NB4 (cell line): ENCODE results near the gene PCDHGB2.
A peak's percentile ranks its signal among the peaks of the same experiment; 100 is the strongest.
"Not testable (repeated sequence)": the region's sequence is repeated elsewhere in the genome, so short reads cannot be mapped to it uniquely, and the experiment has no call there.

Source experiments
- DNase-seq: peaks from one replicate; pipeline ENCODE4 v3.0.0; 2010; ENCODE audit warnings: low read depth
- H3K4me3 ChIP-seq: one replicate; pipeline ENCODE4 v1.5.1; 2011; ENCODE audit warnings: mild to moderate bottlenecking, low read depth, low read length, moderate library complexity
- MYC ChIP-seq: IDR thresholded peaks from 2 replicates; pipeline ENCODE4 v1.6.1; 2011; ENCODE audit warnings: low read depth, low read length
- POLR2A ChIP-seq: IDR thresholded peaks from 2 replicates; pipeline ENCODE4 v1.6.1; 2011; ENCODE audit warnings: mild to moderate bottlenecking; ENCODE audit not compliant: insufficient read length; ENCODE audit errors: extremely low read depth
- TF ChIP-seq, protein P1 (sequence below): IDR thresholded peaks from 2 replicates; pipeline ENCODE4 v1.6.1; 2011; ENCODE audit warnings: low read depth, low read length
- TF ChIP-seq, protein P2 (sequence below): IDR thresholded peaks from one replicate; pipeline ENCODE4 v1.5.1; 2012; ENCODE audit warnings: low read depth, low read length

PCDHGB2 gene

DNA sequence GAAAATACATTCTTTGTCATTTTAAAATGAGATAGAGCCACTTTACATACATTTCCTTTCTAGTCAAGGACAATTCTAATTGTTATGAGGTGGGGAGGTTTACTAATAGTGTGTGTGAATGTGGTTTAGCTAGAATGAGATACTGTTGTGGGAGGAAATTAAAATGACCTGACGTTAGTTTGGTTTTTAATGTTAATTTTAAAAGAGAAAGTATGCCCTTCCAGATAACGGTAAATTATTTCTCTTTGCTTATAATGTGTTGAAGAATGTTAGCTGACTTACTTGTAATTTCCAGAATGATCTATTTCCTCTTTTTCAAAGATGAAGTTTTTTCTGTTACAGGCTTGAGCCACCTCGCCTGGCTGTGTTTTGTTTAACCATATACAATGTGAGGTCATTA is 37.5 kb upstream of the PCDHGB2 start:
- H3K4me3 ChIP-seq: no peak overlapping the region
- TF ChIP-seq MYC (no peak), POLR2A (no peak)
- TF ChIP-seq, protein P1, sequence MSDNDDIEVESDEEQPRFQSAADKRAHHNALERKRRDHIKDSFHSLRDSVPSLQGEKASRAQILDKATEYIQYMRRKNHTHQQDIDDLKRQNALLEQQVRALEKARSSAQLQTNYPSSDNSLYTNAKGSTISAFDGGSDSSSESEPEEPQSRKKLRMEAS: no peak
- TF ChIP-seq, protein P2, sequence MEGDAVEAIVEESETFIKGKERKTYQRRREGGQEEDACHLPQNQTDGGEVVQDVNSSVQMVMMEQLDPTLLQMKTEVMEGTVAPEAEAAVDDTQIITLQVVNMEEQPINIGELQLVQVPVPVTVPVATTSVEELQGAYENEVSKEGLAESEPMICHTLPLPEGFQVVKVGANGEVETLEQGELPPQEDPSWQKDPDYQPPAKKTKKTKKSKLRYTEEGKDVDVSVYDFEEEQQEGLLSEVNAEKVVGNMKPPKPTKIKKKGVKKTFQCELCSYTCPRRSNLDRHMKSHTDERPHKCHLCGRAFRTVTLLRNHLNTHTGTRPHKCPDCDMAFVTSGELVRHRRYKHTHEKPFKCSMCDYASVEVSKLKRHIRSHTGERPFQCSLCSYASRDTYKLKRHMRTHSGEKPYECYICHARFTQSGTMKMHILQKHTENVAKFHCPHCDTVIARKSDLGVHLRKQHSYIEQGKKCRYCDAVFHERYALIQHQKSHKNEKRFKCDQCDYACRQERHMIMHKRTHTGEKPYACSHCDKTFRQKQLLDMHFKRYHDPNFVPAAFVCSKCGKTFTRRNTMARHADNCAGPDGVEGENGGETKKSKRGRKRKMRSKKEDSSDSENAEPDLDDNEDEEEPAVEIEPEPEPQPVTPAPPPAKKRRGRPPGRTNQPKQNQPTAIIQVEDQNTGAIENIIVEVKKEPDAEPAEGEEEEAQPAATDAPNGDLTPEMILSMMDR: no peak
- DNase-seq: no peak

DNA sequence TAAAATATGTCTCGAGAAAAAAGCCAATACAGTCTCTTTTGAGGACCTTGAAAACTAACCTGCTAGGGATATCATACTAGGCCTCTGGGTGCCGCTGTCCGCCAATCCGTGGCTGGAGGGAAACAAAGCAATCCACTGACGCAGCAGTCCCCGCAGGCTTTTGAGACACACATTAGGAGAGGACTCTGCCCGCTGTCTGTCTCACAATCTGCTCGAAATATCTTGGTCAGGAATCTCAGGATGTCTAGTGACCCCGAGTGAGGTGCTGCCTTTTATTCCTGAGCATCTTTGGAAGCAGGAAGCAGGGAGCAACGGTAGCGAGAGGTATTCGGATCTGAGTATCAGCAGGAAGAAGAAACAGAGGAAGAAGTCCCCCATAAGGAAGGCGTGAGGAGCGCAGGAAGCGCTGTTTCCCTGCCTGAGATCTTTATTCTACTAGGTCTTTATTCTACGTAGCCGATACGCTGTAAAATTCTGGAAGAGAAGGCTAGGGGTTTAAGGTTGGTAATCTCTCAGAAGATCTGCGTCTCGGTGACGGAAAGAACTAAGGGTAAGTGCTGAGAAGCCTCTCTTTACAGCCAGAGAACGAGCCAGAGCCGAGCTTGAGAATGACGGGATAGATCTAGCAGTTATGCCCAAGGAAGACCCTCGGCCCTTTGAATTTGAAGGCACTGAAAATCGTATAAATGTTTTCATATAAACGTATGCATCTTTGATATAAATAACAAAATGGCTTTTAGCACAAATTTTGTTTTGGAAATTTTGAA is 33.5 kb upstream of the PCDHGB2 start:
- peak; percentile 85 for DNase-seq
- H3K4me3 ChIP-seq: peak overlapping the region; percentile 78
- TF ChIP-seq MYC: no peak
- TF ChIP-seq, protein P2: peak; percentile 68
- TF ChIP-seq, protein P1: no peak

DNA sequence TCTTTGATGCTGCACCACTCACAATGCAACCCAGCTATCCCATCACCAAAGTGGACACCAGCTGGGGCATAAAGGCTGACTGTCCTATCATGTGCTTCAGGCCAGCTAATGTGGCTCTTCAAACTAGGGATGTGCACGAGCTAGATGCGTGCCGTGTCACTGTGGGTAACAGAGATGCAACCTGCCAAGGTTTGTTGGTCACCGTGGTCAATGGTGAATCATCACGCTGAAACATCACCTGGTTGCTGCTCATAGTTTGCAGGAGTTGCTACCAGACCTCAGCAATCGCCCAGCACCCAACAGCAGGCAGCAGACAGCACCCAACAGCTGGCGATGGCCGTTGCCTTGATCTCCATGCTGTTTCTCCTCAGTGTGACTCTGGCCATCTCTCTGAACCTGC is 31.6 kb upstream of the PCDHGB2 start:
- H3K4me3 ChIP-seq: no peak overlapping the region
- TF ChIP-seq, protein P2: no peak
- TF ChIP-seq POLR2A (no peak), MYC (no peak)
- TF ChIP-seq, protein P1: no peak
- DNase-seq: no peak

DNA sequence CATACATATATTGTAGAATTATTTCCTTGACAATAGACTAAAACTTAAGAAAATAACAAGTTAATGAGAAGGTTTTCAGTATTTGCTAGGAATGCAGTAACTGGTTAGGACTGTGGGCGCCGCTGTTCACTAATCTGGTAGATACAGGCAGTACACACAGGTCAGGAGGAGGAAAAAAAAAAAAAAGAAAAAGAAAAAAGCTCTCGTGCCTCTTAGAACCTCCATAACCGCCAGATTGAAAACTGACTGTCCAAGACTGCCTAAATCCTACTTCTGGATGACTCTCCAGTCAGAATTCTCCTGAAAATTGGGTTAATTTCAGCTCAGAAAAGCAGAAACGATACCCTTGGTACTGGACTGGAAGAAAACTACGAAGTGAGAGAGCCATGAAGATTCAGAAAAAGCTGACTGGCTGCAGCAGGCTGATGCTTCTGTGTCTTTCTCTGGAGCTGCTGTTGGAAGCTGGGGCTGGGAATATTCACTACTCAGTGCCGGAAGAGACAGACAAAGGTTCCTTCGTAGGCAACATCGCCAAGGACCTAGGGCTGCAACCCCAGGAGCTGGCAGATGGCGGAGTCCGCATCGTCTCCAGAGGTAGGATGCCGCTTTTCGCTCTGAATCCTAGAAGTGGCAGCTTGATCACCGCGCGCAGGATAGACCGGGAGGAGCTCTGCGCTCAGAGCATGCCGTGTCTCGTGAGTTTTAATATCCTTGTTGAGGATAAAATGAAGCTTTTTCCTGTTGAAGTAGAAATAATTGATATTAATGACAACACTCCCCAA is 29.3 kb upstream of the PCDHGB2 start, which contains the start of gene PCDHGA1:
PCDHGA1 (plus strand) TSS at position 216 of the 782 bp plus-strand sequence.
- H3K4me3 ChIP-seq: no peak within 1 kb of the TSS
- peak; percentile 34 for DNase-seq
- TF ChIP-seq, protein P2: peak; percentile 23
- TF ChIP-seq MYC (no peak), POLR2A (no peak)

DNA sequence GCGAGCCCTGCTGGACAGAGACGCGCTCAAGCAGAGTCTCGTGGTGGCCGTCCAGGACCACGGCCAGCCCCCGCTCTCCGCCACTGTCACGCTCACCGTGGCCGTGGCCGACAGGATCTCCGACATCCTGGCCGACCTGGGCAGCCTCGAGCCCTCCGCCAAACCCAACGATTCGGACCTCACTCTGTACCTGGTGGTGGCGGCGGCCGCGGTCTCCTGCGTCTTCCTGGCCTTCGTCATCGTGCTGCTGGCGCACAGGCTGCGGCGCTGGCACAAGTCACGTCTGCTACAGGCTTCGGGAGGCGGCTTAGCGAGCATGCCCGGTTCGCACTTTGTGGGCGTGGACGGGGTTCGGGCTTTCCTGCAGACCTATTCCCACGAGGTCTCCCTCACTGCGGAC is 27.2 kb upstream of the PCDHGB2 start:
- DNase-seq, H3K4me3 ChIP-seq: not testable (repeated sequence)

DNA sequence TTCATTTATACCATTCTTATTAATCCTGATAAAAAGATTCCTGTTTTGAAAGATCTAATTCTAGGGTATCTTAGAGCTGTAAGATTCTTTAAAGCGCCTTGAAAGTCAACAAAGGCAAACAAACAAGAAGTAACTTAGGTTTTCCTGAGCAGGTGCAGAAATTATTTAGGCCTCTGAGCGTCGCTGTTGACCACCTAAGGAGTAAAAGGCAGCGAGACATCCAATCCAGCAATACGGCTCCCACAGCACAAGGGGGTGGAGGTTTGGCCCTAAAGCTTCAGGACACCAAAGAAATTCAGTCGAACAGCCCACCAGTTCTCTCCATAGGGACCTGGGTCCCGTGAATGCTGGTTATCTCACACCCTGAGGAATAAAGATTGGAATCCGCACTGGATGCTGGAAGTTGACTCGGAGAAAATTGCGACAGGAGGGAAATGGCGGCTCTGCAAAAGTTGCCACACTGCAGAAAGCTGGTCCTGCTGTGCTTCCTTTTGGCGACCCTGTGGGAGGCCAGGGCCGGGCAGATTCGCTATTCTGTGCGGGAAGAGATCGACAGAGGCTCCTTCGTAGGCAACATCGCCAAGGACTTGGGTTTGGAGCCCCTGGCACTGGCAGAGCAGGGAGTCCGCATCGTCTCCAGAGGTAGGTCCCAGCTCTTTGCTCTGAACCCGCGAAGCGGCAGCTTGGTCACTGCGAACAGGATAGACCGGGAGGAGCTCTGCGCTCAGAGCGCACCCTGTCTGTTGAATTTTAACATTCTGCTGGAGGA is 21.1 kb upstream of the PCDHGB2 start, which contains the start of gene PCDHGA2:
PCDHGA2 (plus strand) TSS at position 223 of the 769 bp plus-strand sequence.
- DNase-seq: no peak
- TF ChIP-seq, protein P2: peak; percentile 6
- TF ChIP-seq MYC: no peak
- TF ChIP-seq, protein P1: no peak
- H3K4me3 ChIP-seq: no peak within 1 kb of the TSS

DNA sequence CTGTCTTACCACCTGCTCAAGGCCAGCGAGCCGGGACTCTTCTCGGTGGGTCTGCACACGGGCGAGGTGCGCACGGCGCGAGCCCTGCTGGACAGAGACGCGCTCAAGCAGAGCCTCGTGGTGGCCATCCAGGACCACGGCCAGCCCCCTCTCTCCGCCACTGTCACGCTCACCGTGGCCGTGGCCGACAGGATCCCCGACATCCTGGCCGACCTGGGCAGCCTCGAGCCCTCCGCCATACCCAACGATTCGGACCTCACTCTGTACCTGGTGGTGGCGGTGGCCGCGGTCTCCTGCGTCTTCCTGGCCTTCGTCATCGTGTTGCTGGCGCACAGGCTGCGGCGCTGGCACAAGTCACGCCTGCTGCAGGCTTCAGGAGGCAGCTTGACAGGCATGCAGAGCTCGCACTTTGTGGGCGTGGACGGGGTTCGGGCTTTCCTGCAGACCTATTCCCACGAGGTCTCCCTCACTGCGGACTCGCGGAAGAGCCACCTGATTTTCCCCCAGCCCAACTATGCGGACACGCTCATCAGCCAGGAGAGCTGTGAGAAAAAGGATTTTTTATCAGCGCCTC is 18.9 kb upstream of the PCDHGB2 start:
- not testable (repeated sequence) for H3K4me3 ChIP-seq, DNase-seq
